K562 (cell line): Measurements from ENCODE around the gene AGRN. TPM values are rescaled to one million over a fixed set of nuclear protein-coding genes. Genes with fewer than 3 reads are reported as not detected.

Experiments
- DMBX1 ChIP-seq: fragments of 250-450 bp; sonication (Bioruptor Pico); IDR thresholded peaks from 2 replicates; pipeline ENCODE4 v1.8.0; 2022; ENCODE audit warnings: inconsistent platforms, mild to moderate bottlenecking, moderate library complexity, borderline replicate concordance
- ETV6 ChIP-seq, 3 experiments: fragments of 150-350 bp in 1 of 3; sonication (generic) in 1 of 3; formaldehyde crosslinking in 1 of 3; IDR thresholded peaks; 2 replicates each; pipeline versions ENCODE4 v1.6.1 to v1.8.0; 2014 to 2022; ENCODE audit warnings: borderline replicate concordance in 2 of 3, low read depth in 2 of 3, antibody characterized with exemption in 1 of 3, low read length in 1 of 3, mild to moderate bottlenecking in 1 of 3, missing genetic modification reagents in 1 of 3
- POU5F1 ChIP-seq: fragments of 150-350 bp; IDR thresholded peaks from 2 replicates; pipeline ENCODE4 v1.6.1; 2014; ENCODE audit warnings: borderline replicate concordance, low read length, low read depth, mild to moderate bottlenecking; ENCODE audit not compliant: partially characterized antibody
- RB1 ChIP-seq: fragments of 450-650 bp; IDR thresholded peaks from 2 replicates; pipeline ENCODE4 v1.6.1; 2017; ENCODE audit warnings: low read depth, mild to moderate bottlenecking
- RBBP5 ChIP-seq: fragments of 200-600 bp; sonication (generic); IDR thresholded peaks from 2 replicates; pipeline ENCODE4 v1.6.1; 2012; ENCODE audit warnings: borderline replicate concordance, mild to moderate bottlenecking, low read length, control low read depth, inconsistent platforms; ENCODE audit not compliant: insufficient read depth, poor library complexity, severe bottlenecking
- SAP30 ChIP-seq: fragments of 200-600 bp; sonication (generic); IDR thresholded peaks from 2 replicates; pipeline ENCODE4 v1.6.1; 2012; ENCODE audit warnings: borderline replicate concordance, low read depth, mild to moderate bottlenecking, moderate library complexity, low read length, control low read depth, inconsistent platforms; ENCODE audit not compliant: insufficient read depth, poor library complexity, severe bottlenecking
- SMC3 ChIP-seq: conservative IDR thresholded peaks from 2 replicates; pipeline ENCODE4 v1.6.1; 2011; ENCODE audit warnings: low read depth, low read length, improper control_type of control experiment; ENCODE audit not compliant: insufficient read depth
- ZC3H11A ChIP-seq: IDR thresholded peaks from 2 replicates; pipeline ENCODE4 v1.6.1; 2012; ENCODE audit warnings: low read depth, low read length, improper control_type of control experiment
- ZKSCAN1 ChIP-seq: fragments of 150-350 bp; IDR thresholded peaks from 2 replicates; pipeline ENCODE4 v1.6.1; 2016; ENCODE audit warnings: low read depth, low read length
- ZNF23 ChIP-seq: fragments of 250-450 bp; sonication (Bioruptor Pico); IDR thresholded peaks from 2 replicates; pipeline ENCODE4 v1.4.0; 2020; ENCODE audit warnings: mild to moderate bottlenecking
- ZNF589 ChIP-seq: fragments of 200-800 bp; sonication (Bioruptor generic); IDR thresholded peaks from 2 replicates; pipeline ENCODE4 v1.6.1; 2016; ENCODE audit warnings: low read depth, missing genetic modification characterization, missing compliant biosample characterization
- polyA plus RNA-seq, 8 experiments: library from polyadenylated mRNA; depleted of rRNA in 4 of 8; stranded (reverse) in 5 of 8; unstranded in 3 of 8; fragments of >200 nt; fragmentation: Nextera tagmentation in 2 of 8; fragmentation: Illumina TruSeq in 1 of 8; extraction: Ambion mirVana in 2 of 8; extraction: Trizol in 1 of 8; gene quantifications; 2 replicates each; pipeline versions ENCODE4 v1.2.1 to v1.2.3, GENCODE V29; 2011 to 2014; ENCODE audit warnings: inconsistent platforms in 1 of 8, missing spikeins in 1 of 8
- total RNA-seq, 7 experiments: library from RNA; depleted of rRNA in 6 of 7; stranded (reverse); fragments of >200 nt in 6 of 7; fragmentation: Illumina TruSeq in 2 of 7; extraction: Trizol in 2 of 7; gene quantifications; 2 replicates each; pipeline versions ENCODE4 v1.2.1 to v1.2.3, GENCODE V29; 2011 to 2021; ENCODE audit warnings: low replicate concordance in 1 of 7
- TF ChIP-seq, protein P1 (sequence below): sonication (generic); formaldehyde crosslinking; IDR thresholded peaks from 2 replicates; pipeline ENCODE4 v1.8.0; 2023; ENCODE audit warnings: mild to moderate bottlenecking, missing genetic modification reagents
- TF ChIP-seq, protein P2 (sequence below): fragments of 200-800 bp; sonication (Bioruptor generic); IDR thresholded peaks from 2 replicates; pipeline ENCODE4 v1.6.1; 2016; ENCODE audit warnings: missing genetic modification characterization, missing compliant biosample characterization
- TF ChIP-seq, protein P3 (sequence below): fragments of 450-650 bp; IDR thresholded peaks from 2 replicates; pipeline ENCODE4 v1.6.1; 2016; ENCODE audit warnings: borderline replicate concordance

AGRN gene
- total and polyA plus RNA-seq, 9 of the 15 experiments (the other 6 are each of a cell fraction or from before 2014, with no cell fraction given): 0.04 to 111 (median 18.1) TPM

DNA sequence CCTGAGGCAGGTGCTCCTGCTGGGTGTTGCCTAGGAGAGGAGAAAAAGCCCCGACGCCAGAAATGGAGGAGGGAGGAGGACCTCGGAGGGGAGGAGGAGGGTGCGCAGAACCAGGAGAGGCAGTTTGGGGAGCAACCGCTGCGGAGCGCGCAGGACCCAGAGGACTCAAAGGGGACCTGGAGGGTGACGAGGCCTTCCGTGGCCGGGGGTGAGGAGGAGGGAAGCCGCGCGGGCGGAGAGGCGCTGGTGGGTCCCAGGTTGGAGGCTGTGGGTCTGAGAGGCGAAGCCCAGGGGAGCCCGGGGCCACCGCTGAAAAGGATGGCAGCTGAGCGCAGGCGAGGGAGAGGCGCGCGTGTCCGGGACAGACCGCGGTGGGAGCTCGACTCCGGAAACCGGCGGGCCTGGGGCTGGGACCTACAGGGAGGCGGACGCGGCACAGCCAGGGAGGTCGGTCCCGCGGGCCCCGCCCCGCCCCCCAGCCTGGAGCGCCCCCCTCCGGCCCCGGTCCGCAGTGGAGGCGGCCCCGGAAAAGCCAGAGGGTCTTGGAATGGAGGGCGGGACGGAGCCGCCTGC is 39.1 kb downstream of the AGRN start (continued):
- TF ChIP-seq ZC3H11A: no peak
- peak; percentile 62 for TF ChIP-seq RBBP5
- TF ChIP-seq POU5F1: no peak
- no peak for TF ChIP-seq ZNF589
- TF ChIP-seq, protein P1, sequence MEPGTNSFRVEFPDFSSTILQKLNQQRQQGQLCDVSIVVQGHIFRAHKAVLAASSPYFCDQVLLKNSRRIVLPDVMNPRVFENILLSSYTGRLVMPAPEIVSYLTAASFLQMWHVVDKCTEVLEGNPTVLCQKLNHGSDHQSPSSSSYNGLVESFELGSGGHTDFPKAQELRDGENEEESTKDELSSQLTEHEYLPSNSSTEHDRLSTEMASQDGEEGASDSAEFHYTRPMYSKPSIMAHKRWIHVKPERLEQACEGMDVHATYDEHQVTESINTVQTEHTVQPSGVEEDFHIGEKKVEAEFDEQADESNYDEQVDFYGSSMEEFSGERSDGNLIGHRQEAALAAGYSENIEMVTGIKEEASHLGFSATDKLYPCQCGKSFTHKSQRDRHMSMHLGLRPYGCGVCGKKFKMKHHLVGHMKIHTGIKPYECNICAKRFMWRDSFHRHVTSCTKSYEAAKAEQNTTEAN (CRISPR knock-in tag): no peak
- no peak for TF ChIP-seq DMBX1 (CRISPR knock-in tag)
- TF ChIP-seq, protein P2, sequence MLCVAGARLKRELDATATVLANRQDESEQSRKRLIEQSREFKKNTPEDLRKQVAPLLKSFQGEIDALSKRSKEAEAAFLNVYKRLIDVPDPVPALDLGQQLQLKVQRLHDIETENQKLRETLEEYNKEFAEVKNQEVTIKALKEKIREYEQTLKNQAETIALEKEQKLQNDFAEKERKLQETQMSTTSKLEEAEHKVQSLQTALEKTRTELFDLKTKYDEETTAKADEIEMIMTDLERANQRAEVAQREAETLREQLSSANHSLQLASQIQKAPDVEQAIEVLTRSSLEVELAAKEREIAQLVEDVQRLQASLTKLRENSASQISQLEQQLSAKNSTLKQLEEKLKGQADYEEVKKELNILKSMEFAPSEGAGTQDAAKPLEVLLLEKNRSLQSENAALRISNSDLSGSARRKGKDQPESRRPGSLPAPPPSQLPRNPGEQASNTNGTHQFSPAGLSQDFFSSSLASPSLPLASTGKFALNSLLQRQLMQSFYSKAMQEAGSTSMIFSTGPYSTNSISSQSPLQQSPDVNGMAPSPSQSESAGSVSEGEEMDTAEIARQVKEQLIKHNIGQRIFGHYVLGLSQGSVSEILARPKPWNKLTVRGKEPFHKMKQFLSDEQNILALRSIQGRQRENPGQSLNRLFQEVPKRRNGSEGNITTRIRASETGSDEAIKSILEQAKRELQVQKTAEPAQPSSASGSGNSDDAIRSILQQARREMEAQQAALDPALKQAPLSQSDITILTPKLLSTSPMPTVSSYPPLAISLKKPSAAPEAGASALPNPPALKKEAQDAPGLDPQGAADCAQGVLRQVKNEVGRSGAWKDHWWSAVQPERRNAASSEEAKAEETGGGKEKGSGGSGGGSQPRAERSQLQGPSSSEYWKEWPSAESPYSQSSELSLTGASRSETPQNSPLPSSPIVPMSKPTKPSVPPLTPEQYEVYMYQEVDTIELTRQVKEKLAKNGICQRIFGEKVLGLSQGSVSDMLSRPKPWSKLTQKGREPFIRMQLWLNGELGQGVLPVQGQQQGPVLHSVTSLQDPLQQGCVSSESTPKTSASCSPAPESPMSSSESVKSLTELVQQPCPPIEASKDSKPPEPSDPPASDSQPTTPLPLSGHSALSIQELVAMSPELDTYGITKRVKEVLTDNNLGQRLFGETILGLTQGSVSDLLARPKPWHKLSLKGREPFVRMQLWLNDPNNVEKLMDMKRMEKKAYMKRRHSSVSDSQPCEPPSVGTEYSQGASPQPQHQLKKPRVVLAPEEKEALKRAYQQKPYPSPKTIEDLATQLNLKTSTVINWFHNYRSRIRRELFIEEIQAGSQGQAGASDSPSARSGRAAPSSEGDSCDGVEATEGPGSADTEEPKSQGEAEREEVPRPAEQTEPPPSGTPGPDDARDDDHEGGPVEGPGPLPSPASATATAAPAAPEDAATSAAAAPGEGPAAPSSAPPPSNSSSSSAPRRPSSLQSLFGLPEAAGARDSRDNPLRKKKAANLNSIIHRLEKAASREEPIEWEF (CRISPR knock-in tag): no peak
- no peak for TF ChIP-seq ZNF23 (CRISPR knock-in tag)
- TF ChIP-seq RB1: no peak
- no peak for TF ChIP-seq SMC3
- TF ChIP-seq, protein P3, sequence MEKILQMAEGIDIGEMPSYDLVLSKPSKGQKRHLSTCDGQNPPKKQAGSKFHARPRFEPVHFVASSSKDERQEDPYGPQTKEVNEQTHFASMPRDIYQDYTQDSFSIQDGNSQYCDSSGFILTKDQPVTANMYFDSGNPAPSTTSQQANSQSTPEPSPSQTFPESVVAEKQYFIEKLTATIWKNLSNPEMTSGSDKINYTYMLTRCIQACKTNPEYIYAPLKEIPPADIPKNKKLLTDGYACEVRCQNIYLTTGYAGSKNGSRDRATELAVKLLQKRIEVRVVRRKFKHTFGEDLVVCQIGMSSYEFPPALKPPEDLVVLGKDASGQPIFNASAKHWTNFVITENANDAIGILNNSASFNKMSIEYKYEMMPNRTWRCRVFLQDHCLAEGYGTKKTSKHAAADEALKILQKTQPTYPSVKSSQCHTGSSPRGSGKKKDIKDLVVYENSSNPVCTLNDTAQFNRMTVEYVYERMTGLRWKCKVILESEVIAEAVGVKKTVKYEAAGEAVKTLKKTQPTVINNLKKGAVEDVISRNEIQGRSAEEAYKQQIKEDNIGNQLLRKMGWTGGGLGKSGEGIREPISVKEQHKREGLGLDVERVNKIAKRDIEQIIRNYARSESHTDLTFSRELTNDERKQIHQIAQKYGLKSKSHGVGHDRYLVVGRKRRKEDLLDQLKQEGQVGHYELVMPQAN: 0 out of 2 replicates have a peak, but pooled peaks have one; percentile 27
- no peak for TF ChIP-seq ZKSCAN1
- TF ChIP-seq SAP30: peak; percentile 84
- no peak for TF ChIP-seq ETV6 (IDR thresholded peaks at IDR 0.05; ENCODE audit: borderline replicate concordance in 1 of 2, low read depth in 2 of 2, low read length in 1 of 2)
- no peak for TF ChIP-seq ETV6 (CRISPR knock-in tag; IDR thresholded peaks at IDR 0.05; ENCODE audit: borderline replicate concordance)
